GM18526 (cell line): Measurements from ENCODE around the gene OXCT1.

Experiments used
- POLR2A ChIP-seq: IDR thresholded peaks from 3 replicates; pipeline ENCODE4 v1.6.1; 2011; ENCODE audit not compliant: insufficient read length; ENCODE audit errors: extremely low read depth

Gene OXCT1

GRCh38 chr5:41722359-41722950, 147.8 kb downstream of the OXCT1 start:
- no peak for TF ChIP-seq POLR2A

DNA sequence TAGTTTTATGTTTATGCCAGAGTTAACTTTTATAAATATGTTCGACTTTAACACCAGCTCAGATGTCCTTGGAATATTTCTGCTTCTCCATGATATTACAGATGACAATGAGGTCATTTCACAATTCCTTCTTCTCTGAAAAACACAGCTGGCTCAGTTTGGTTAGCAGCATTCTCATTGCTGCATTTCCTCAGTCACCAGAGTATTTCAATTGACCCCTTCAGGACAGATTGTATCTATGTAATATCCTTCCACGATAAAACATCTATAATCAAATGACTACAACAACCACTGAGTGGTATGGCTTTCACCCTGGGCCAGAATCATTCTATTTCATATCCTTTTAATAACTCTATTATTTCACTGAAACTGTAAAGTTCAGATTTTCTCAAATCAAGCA, 148.7 kb downstream of the OXCT1 start:
- TF ChIP-seq POLR2A, result no peak

- no peak for TF ChIP-seq POLR2A
Observed at GRCh38 chr5:41716382-41716781, 153.8 kb downstream of the OXCT1 start.

- no peak for TF ChIP-seq POLR2A
Observed at GRCh38 chr5:41708604-41708940, 161.7 kb downstream of the OXCT1 start.

DNA sequence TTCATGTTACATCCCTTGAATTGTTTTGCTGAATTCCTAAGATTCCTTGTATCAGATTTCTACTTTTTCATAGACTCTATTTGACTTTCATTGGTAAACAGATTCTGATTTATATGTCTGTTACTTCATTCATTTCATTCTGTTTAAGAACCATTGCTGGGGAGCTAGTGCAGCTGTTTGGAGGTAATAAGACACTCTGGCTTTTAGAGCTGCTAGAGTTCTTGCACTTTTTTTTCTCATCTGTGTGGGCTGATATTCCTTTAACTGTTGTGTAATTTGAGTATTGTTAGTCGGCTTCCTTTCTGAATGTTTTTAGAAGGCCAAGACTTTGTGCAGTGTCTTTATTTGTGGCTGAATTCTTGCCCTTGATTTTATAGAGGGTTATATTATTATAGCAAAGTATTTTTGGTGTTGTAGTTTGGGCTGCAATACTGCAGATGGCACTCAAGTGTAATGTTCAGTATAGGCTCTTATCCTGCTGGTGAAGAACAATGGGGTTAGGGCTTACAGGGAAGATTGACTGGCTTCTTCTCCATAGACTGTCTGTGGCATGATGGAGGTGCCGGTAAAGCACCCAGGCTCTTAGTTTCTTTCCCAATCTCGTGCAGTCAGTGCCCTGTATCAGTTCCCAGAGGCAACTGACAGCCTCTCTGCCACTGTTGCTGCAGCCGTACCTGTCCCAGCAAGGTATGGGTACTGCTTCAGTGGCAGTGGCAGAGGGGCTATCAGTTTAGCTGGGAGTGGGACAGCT, 162.2 kb downstream of the OXCT1 start:
- no peak for TF ChIP-seq POLR2A

DNA sequence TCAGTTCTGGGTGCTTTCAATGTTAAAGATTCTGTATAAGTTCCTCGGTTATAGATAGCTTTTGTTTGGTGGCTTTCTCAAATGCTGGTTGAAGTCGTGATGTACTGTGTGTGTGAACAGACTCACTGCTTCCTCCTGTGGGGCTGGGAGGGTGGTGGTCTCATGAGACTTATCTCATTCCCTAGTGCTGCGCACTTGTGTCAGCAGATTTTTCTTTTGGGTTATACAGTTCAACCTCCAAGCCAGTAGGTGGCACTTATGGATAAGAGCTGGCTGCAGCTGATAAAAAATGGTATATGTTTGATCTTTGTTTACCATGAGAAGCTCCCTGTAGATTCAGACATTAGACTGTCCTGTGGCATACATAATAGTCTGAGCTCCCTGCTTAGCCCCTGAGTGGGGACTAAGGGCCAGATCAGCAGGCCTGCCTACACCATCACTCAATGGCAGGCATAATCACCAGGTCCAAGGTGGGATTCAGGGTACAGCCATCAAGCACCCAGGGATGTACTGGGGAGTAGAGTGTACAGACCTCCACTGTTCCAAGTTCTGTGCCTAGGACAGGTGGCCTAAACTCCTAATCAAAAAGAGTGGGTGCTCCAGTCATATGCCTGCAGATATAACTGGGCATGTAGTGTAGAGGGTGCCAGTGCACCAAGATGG, 174.2 kb downstream of the OXCT1 start:
- TF ChIP-seq POLR2A, result no peak

DNA sequence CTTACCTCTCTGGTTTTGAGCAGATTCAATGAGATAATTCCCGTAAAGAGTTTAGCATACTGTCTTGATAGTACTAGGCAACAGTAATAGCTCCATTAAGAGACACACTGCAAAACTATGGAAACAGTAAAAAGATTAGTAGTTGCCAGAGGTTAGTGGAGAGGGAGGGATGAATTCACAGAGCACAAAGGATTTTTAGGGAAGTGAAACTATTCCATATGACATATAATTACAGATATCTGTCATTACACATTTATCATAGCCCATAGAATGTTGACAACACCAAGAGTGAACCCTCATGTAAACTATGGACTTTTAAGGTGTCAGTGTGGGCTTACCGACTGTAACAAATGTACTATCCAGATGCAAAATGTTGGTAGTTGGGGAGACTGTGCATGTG, 183.5 kb downstream of the OXCT1 start:
- TF ChIP-seq POLR2A, result no peak

DNA sequence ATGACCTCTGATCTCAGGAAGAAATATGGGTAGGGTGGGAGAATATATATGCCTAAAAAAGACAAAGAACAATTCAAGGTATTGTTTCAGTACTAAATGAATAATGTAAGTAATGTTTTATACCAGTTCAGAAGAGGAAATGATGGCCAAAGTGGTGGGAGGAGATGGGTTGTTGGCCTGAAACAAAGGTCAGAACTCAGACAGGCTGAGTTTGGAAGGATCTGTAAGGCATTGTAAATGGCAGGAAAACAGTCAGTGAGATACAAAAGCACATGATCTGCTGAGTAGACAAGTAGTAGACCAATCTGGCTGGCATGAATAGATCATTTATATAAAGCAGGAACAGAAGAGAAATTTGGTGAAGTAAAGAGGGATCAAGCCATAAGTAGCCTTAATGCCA, 184.0 kb downstream of the OXCT1 start:
- no peak for TF ChIP-seq POLR2A

DNA sequence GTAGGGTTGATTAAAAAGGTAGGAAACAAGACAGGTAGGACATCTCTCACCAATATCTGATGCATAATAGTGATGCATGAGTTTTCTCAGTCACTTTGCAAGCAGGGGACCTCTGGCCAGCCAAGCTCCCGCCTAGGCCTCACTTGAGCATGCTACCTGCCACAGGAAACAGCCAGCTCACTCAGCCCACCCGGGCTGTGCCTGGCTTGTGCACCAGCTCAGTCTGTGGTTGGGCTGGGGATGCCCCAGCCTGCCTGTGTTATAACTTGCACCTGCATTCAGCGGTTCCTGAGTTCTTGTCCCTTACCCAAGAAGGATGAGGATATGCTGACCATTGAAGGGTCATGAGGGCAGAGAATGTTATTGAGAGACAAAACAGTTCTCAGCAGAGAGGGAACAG, 187.0 kb downstream of the OXCT1 start:
- no peak for TF ChIP-seq POLR2A

DNA sequence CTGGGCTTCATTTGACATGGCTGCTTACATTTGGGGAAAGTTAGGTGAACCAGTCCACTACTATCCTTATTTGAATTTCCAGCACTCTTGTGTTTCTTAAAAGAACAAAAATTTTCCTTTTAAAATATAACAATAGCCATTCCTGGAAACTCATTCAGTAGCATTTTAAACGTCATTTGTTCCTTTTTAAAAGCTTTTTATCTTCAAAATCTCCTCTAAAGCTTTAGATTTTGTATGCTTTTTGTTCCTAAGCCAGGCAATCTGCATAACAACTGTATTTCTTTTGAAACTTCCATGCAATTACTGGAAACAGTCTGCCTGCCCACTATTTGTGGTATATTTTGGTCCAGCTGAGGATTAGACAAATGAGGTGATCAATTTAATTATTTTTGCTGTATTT, 187.6 kb downstream of the OXCT1 start:
- TF ChIP-seq POLR2A, result no peak

- no peak for TF ChIP-seq POLR2A
Observed at GRCh38 chr5:41681840-41682239, 188.4 kb downstream of the OXCT1 start.
